ENCODE data around the gene RAP2A. TPM values are rescaled to one million over a fixed set of nuclear protein-coding genes. Genes with fewer than 3 reads are reported as not detected.

The RAP2A gene
- total RNA-seq, 2 experiments from 2014 or later: 9.2 to 15.4 TPM

DNA sequence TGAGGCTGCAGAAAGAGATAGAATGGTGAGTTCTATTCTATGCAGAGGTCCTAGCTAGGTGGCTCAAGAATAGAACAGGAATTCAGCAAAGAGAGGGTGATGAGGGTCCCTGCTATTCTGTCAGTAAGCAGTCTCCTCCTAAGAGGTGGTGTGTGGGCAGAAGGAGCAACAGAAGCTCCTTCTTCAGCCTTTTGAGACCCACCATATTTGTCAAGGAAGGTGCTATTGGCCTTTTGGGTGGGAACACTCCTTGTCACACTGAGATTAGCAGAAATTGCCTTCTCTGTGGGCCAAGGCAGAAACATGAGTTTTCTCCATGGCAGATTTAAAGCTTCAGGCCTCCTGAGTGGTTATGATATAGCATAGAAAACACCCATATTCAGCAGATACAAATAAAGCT lies 39.4 kb upstream of the RAP2A start:
- H2AFZ ChIP-seq (ENCODE audit: low read length): no peak overlapping the region
- no peaks in the 10 kb centered on the region for H3K9me3 ChIP-seq (ENCODE audit: low read length)
- no peak overlapping the region for H3K4me3 ChIP-seq (ENCODE audit: low read depth, low read length, poor library complexity, severe bottlenecking)
- no peaks in the 10 kb centered on the region; the same call in 1 of the 2 replicates for H3K36me3 ChIP-seq (ENCODE audit: insufficient read depth, low read length)
- no peak overlapping the region for H3K4me2 ChIP-seq (ENCODE audit: low read length)
- no peak overlapping the region for H3K27ac ChIP-seq (ENCODE audit: low read depth, low read length, poor library complexity, severe bottlenecking)
- H4K20me1 ChIP-seq (ENCODE audit: insufficient read depth, low read length): no peaks in the 10 kb centered on the region
- intact Hi-C loops (cut with micrococcal nuclease; ENCODE audit: unreplicated experiment): no loop called here
- no peaks in the 10 kb centered on the region for H3K79me2 ChIP-seq (ENCODE audit: insufficient read depth, low read depth, low read length)
- POLR2A ChIA-PET: no interaction called here
- no peaks in the 10 kb centered on the region for H3K9me2 ChIP-seq (ENCODE audit: insufficient read depth, low read length)
- H3K4me1 ChIP-seq (ENCODE audit: insufficient read depth, low read length, poor library complexity, severe bottlenecking): no peaks in the 10 kb centered on the region
- no peak for TF ChIP-seq EZH2phosphoT487 (IDR thresholded peaks at IDR 0.05; ENCODE audit: borderline replicate concordance, low read depth, low read length)
- TF ChIP-seq, protein P1, sequence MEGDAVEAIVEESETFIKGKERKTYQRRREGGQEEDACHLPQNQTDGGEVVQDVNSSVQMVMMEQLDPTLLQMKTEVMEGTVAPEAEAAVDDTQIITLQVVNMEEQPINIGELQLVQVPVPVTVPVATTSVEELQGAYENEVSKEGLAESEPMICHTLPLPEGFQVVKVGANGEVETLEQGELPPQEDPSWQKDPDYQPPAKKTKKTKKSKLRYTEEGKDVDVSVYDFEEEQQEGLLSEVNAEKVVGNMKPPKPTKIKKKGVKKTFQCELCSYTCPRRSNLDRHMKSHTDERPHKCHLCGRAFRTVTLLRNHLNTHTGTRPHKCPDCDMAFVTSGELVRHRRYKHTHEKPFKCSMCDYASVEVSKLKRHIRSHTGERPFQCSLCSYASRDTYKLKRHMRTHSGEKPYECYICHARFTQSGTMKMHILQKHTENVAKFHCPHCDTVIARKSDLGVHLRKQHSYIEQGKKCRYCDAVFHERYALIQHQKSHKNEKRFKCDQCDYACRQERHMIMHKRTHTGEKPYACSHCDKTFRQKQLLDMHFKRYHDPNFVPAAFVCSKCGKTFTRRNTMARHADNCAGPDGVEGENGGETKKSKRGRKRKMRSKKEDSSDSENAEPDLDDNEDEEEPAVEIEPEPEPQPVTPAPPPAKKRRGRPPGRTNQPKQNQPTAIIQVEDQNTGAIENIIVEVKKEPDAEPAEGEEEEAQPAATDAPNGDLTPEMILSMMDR (conservative IDR thresholded peaks at IDR 0.05; ENCODE audit: low read length): no peak
- BruUV-seq (replicated peaks): no TSS peak
- no peak for DNase-seq (ENCODE audit: low spot score)
- CTCF ChIA-PET (ENCODE audit: unreplicated experiment): no interaction called here

GRCh38 chr13:97395447-97396136 lies 38.4 kb upstream of the RAP2A start:
- H3K4me2 ChIP-seq (ENCODE audit: low read length): no peak overlapping the region
- CTCF ChIA-PET (ENCODE audit: unreplicated experiment): no interaction called here
- H3K27ac ChIP-seq (ENCODE audit: low read depth, low read length, poor library complexity, severe bottlenecking): no peak overlapping the region
- BruUV-seq (replicated peaks): no TSS peak
- H3K79me2 ChIP-seq (ENCODE audit: insufficient read depth, low read depth, low read length): no peaks in the 10 kb centered on the region
- H3K36me3 ChIP-seq (ENCODE audit: insufficient read depth, low read length): no peaks in the 10 kb centered on the region; the same call in 1 of the 2 replicates
- H3K9me3 ChIP-seq (ENCODE audit: low read length): no peaks in the 10 kb centered on the region
- H3K4me1 ChIP-seq (ENCODE audit: insufficient read depth, low read length, poor library complexity, severe bottlenecking): no peaks in the 10 kb centered on the region
- no peak overlapping the region for H2AFZ ChIP-seq (ENCODE audit: low read length)
- H3K9me2 ChIP-seq (ENCODE audit: insufficient read depth, low read length): no peaks in the 10 kb centered on the region
- TF ChIP-seq, protein P1 (conservative IDR thresholded peaks at IDR 0.05; ENCODE audit: low read length): no peak
- H3K4me3 ChIP-seq (ENCODE audit: low read depth, low read length, poor library complexity, severe bottlenecking): no peak overlapping the region
- POLR2A ChIA-PET: interaction anchor here (0.6 kb wide), 1 partner anchor 760 kb away, joined by 3 read pairs; no protein-coding TSS in a partner anchor
- intact Hi-C loops (cut with micrococcal nuclease; ENCODE audit: unreplicated experiment): no loop called here
- DNase-seq (ENCODE audit: low spot score): no peak
- H4K20me1 ChIP-seq (ENCODE audit: insufficient read depth, low read length): no peaks in the 10 kb centered on the region

DNA sequence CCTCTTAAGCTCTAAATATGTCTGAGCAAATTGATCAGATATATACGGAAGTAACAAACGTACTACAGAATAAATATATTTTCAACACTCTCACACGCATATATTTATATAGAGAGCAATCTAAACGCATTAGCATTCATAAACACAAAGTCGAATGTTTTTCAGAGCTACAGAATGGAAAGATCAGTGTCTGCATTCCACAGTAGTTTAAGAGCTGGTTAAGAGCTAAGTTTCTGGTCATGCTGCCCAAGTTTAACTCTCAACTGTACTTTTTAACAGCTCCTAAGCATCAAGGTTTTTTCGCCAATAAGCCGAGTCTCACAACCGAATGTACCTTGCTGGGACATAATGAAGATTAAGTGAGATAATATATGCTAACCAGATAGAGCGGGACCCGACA lies 36.7 kb upstream of the RAP2A start:
- Histone ChIP-seq H3K9me3 (ENCODE audit: low read length) (no peaks in the 10 kb centered on the region), H3K79me2 (ENCODE audit: insufficient read depth, low read depth, low read length) (no peaks in the 10 kb centered on the region), H4K20me1 (ENCODE audit: insufficient read depth, low read length) (no peaks in the 10 kb centered on the region), H2AFZ (ENCODE audit: low read length) (no peak overlapping the region), H3K27ac (ENCODE audit: low read depth, low read length, poor library complexity, severe bottlenecking) (no peak overlapping the region), H3K4me2 (ENCODE audit: low read length) (no peak overlapping the region), H3K36me3 (ENCODE audit: insufficient read depth, low read length) (no peaks in the 10 kb centered on the region), H3K4me1 (ENCODE audit: insufficient read depth, low read length, poor library complexity, severe bottlenecking) (no peaks in the 10 kb centered on the region), H3K9me2 (ENCODE audit: insufficient read depth, low read length) (no peaks in the 10 kb centered on the region), H3K4me3 (ENCODE audit: low read depth, low read length, poor library complexity, severe bottlenecking) (no peak overlapping the region)
- no peak for TF ChIP-seq EZH2phosphoT487 (IDR thresholded peaks at IDR 0.05; ENCODE audit: borderline replicate concordance, low read depth, low read length)
- TF ChIP-seq, protein P1 (conservative IDR thresholded peaks at IDR 0.05; ENCODE audit: low read length): no peak
- DNase-seq (ENCODE audit: low spot score): no peak
- ChIA-PET POLR2A (interaction anchor here (1.9 kb wide), 1 partner anchor 11 kb away, joined by 5 read pairs; no protein-coding TSS in a partner anchor), CTCF (ENCODE audit: unreplicated experiment) (no interaction called here)
- BruUV-seq (replicated peaks): no TSS peak
- intact Hi-C loops (cut with micrococcal nuclease; ENCODE audit: unreplicated experiment): no loop called here

Measured in OCI-LY7 (cell line).